ENCODE measurements around the gene SREBF2.

- TF ChIP-seq POLR2A (IDR thresholded peaks at IDR 0.05) (no peak), CTCF (IDR thresholded peaks at IDR 0.05) (no peak), POLR2AphosphoS5 (IDR thresholded peaks at IDR 0.05) (no peak)
These were observed 6.2 kb upstream of the SREBF2 start for GRCh38 chr22:41826430-41827383.
